ENCODE measurements around the gene PKDREJ. TPM values are rescaled to one million over a fixed set of nuclear protein-coding genes. Genes with fewer than 3 reads are reported as not detected.

The PKDREJ gene
- total and polyA plus RNA-seq, 2 experiments from 2014 or later: 0.03 to 0.04 TPM

DNA sequence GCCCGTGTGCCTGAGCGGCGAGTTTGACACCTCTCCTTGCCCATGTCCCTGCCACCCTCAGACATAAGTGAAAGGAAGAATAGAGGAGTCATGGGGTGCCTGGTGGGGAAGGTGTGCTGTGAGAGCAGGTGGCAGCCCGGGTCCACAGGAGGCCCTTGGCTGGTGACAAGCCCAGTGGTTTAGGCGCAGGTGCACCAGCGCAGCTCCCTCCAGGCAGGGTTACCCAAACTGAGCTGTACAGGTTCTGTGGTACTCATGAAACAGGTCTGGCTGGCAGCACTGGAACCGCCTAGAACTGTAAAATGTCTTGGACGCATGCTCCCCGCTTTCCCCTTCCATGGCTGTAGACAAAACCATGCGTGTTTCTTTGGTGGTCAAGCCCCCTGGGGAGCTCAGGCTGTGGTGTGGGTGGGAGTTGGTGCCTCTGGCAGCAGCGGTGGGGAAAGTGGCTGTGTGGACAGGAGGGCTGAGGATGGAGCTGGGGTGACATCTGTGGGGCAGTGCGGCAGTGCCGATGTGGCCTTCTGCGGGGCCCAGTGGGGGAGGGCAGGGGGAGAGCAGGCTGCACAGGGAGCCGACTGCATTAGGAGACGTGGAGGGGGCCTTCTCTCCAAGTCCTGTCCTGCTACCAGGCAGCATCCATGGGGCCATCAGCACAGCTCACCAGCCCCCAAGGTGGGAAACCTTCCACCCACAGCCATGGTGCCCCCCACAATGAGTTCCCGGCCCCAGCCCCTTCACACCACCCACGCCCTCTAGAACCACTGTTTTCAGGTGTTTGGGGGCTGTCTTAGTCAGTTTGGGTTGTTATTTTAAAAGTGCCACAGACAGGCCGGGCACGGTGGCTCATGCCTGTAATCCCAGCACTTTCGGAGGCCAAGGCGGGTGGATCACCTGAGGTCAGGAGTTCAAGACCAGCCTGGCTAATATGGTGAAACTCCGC, 28.0 kb upstream of the PKDREJ start:
- TF ChIP-seq, protein P1, sequence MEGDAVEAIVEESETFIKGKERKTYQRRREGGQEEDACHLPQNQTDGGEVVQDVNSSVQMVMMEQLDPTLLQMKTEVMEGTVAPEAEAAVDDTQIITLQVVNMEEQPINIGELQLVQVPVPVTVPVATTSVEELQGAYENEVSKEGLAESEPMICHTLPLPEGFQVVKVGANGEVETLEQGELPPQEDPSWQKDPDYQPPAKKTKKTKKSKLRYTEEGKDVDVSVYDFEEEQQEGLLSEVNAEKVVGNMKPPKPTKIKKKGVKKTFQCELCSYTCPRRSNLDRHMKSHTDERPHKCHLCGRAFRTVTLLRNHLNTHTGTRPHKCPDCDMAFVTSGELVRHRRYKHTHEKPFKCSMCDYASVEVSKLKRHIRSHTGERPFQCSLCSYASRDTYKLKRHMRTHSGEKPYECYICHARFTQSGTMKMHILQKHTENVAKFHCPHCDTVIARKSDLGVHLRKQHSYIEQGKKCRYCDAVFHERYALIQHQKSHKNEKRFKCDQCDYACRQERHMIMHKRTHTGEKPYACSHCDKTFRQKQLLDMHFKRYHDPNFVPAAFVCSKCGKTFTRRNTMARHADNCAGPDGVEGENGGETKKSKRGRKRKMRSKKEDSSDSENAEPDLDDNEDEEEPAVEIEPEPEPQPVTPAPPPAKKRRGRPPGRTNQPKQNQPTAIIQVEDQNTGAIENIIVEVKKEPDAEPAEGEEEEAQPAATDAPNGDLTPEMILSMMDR (IDR thresholded peaks at IDR 0.05; ENCODE audit: low read depth, low read length): no peak

GRCh38 chr22:46290121-46290842, 27.1 kb upstream of the PKDREJ start:
- H3K4me1 ChIP-seq (ENCODE audit: low read depth): no peaks in the 10 kb centered on the region
- H3K27ac ChIP-seq: no peak overlapping the region
- TF ChIP-seq, protein P1 (IDR thresholded peaks at IDR 0.05; ENCODE audit: low read depth, low read length): no peak
- no peak for DNase-seq (ENCODE audit: low read depth in 1 of 2, low spot score in 1 of 2)
- no peaks in the 10 kb centered on the region for H3K9me3 ChIP-seq (ENCODE audit: low read depth)
- H3K27me3 ChIP-seq: no peaks in the 10 kb centered on the region
- H3K4me3 ChIP-seq: no peak overlapping the region
- H3K36me3 ChIP-seq: peaks cover 10% of the 10 kb centered on the region

More for the DNA sequence above, 28.0 kb upstream of the PKDREJ start:
- Histone ChIP-seq H3K36me3 (peaks cover 8% of the 10 kb centered on the region), H3K9me3 (ENCODE audit: low read depth) (no peaks in the 10 kb centered on the region), H3K27me3 (no peaks in the 10 kb centered on the region), H3K27ac (no peak overlapping the region), H3K4me1 (ENCODE audit: low read depth) (no peaks in the 10 kb centered on the region), H3K4me3 (no peak overlapping the region)
- DNase-seq (ENCODE audit: low read depth in 1 of 2, low spot score in 1 of 2): no peak

GRCh38 chr22:46289244-46289891, 26.2 kb upstream of the PKDREJ start:
- Histone ChIP-seq H3K4me1 (ENCODE audit: low read depth) (no peaks in the 10 kb centered on the region), H3K27ac (no peak overlapping the region), H3K9me3 (ENCODE audit: low read depth) (no peaks in the 10 kb centered on the region), H3K36me3 (peaks cover 15% of the 10 kb centered on the region), H3K4me3 (no peak overlapping the region), H3K27me3 (no peaks in the 10 kb centered on the region)
- no peak for DNase-seq (ENCODE audit: low read depth in 1 of 2, low spot score in 1 of 2)
- TF ChIP-seq, protein P1 (IDR thresholded peaks at IDR 0.05; ENCODE audit: low read depth, low read length): no peak

- H3K4me3 ChIP-seq: no peak overlapping the region
- no peak overlapping the region for H3K27ac ChIP-seq
- H3K36me3 ChIP-seq: peaks cover 20% of the 10 kb centered on the region
- no peaks in the 10 kb centered on the region for H3K9me3 ChIP-seq (ENCODE audit: low read depth)
- H3K4me1 ChIP-seq (ENCODE audit: low read depth): no peaks in the 10 kb centered on the region
- no peak for DNase-seq (ENCODE audit: low read depth in 1 of 2, low spot score in 1 of 2)
- TF ChIP-seq, protein P1 (IDR thresholded peaks at IDR 0.05; ENCODE audit: low read depth, low read length): no peak
- H3K27me3 ChIP-seq: no peaks in the 10 kb centered on the region
Measured at GRCh38 chr22:46288846-46289243, 25.7 kb upstream of the PKDREJ start.
